Chondrocyte (in vitro differentiated cells): ENCODE results near the gene CEP72. TPM values are rescaled to one million over a fixed set of nuclear protein-coding genes. Genes with fewer than 3 reads are reported as not detected.

Experiments used
- DNase-seq: peaks from one replicate; pipeline ENCODE4 v3.0.0; 2021; ENCODE audit warnings: mixed read lengths, low spot score
- H3K27ac Mint-ChIP-seq: one replicate; pipeline ENCODE4 v1.8.0; 2021; ENCODE audit warnings: mild to moderate bottlenecking, moderate library complexity, mixed read lengths; ENCODE audit not compliant: unreplicated experiment
- H3K27me3 Mint-ChIP-seq: 2 replicates; pipeline ENCODE4 v1.8.0; 2021; ENCODE audit warnings: low read depth, mixed read lengths
- H3K36me3 Mint-ChIP-seq: 2 replicates; pipeline ENCODE4 v1.8.0; 2021; ENCODE audit warnings: low read depth, mixed read lengths
- H3K4me1 Mint-ChIP-seq: 2 replicates; pipeline ENCODE4 v1.8.0; 2021; ENCODE audit warnings: low read depth, mild to moderate bottlenecking, mixed read lengths
- H3K4me3 Mint-ChIP-seq: one replicate; pipeline ENCODE4 v1.8.0; 2021; ENCODE audit warnings: mild to moderate bottlenecking, moderate library complexity, mixed read lengths; ENCODE audit not compliant: unreplicated experiment
- H3K9me3 Mint-ChIP-seq: 2 replicates; pipeline ENCODE4 v1.8.0; 2021; ENCODE audit warnings: low read depth, mixed read lengths
- CTCF ChIP-seq: fragments of 200-600 bp; sonication (generic); IDR thresholded peaks from 2 replicates; pipeline ENCODE4 v1.5.0; 2021; ENCODE audit warnings: antibody characterized with exemption, mild to moderate bottlenecking, moderate library complexity
- total RNA-seq: library from RNA; stranded (reverse); gene quantifications from 3 replicates; pipeline ENCODE4 v1.2.1, GENCODE V29; 2021

Gene CEP72
- total RNA-seq, 1 donor from 2014 or later, result 3.3 TPM

GRCh38 chr5:622946-623522 is 10.9 kb downstream of the CEP72 start:
- no peaks in the 10 kb centered on the region for H3K27me3 Mint-ChIP-seq
- no peak overlapping the region for H3K4me3 Mint-ChIP-seq
- H3K4me1 Mint-ChIP-seq, result no peaks in the 10 kb centered on the region
- peak; percentile 81 for DNase-seq
- TF ChIP-seq CTCF, result no peak
- H3K36me3 Mint-ChIP-seq, result peaks cover 14% of the 10 kb centered on the region
- no peak overlapping the region for H3K27ac Mint-ChIP-seq
- no peaks in the 10 kb centered on the region for H3K9me3 Mint-ChIP-seq

GRCh38 chr5:623531-623930 is 11.4 kb downstream of the CEP72 start:
- DNase-seq, result peak; percentile 34
- Mint-ChIP-seq H3K9me3 (no peaks in the 10 kb centered on the region), H3K27me3 (no peaks in the 10 kb centered on the region), H3K4me1 (no peaks in the 10 kb centered on the region), H3K36me3 (peaks cover 14% of the 10 kb centered on the region), H3K27ac (no peak overlapping the region), H3K4me3 (no peak overlapping the region)
- TF ChIP-seq CTCF, result no peak

GRCh38 chr5:624118-624950 is 12.2 kb downstream of the CEP72 start:
- H3K36me3 Mint-ChIP-seq, result peaks cover 14% of the 10 kb centered on the region
- DNase-seq, result peak; percentile 78
- no peak for TF ChIP-seq CTCF
- H3K27me3 Mint-ChIP-seq, result no peaks in the 10 kb centered on the region
- no peaks in the 10 kb centered on the region for H3K4me1 Mint-ChIP-seq
- no peaks in the 10 kb centered on the region for H3K9me3 Mint-ChIP-seq
- H3K27ac Mint-ChIP-seq, result no peak overlapping the region
- H3K4me3 Mint-ChIP-seq, result no peak overlapping the region

- DNase-seq, result peak; percentile 67
Measured at GRCh38 chr5:624951-625230, 12.8 kb downstream of the CEP72 start.

GRCh38 chr5:625516-625915 is 13.4 kb downstream of the CEP72 start:
- no peak for TF ChIP-seq CTCF
- H3K9me3 Mint-ChIP-seq, result no peaks in the 10 kb centered on the region
- H3K4me3 Mint-ChIP-seq, result no peak overlapping the region
- peak; percentile 56 for DNase-seq
- no peaks in the 10 kb centered on the region for H3K4me1 Mint-ChIP-seq
- H3K36me3 Mint-ChIP-seq, result peaks cover 6% of the 10 kb centered on the region
- H3K27me3 Mint-ChIP-seq, result no peaks in the 10 kb centered on the region
- H3K27ac Mint-ChIP-seq, result no peak overlapping the region

More at GRCh38 chr5:624951-625230, 12.8 kb downstream of the CEP72 start:
- Mint-ChIP-seq H3K9me3 (no peaks in the 10 kb centered on the region), H3K4me3 (no peak overlapping the region), H3K4me1 (no peaks in the 10 kb centered on the region), H3K27ac (no peak overlapping the region), H3K27me3 (no peaks in the 10 kb centered on the region), H3K36me3 (peaks cover 10% of the 10 kb centered on the region)
- TF ChIP-seq CTCF, result no peak
